SK-N-SH (cell line): ENCODE measurements around the gene DNAJC9. TPM values are rescaled to one million over a fixed set of nuclear protein-coding genes. Genes with fewer than 3 reads are reported as not detected.

ENCODE experiments used
- CTCF ChIA-PET: fragments of 300-600, 350-600 bp; formaldehyde crosslinking; extraction: SDS; loops from one replicate; lab custom pipeline; 2021; lab: Yijun Ruan, JAX
- POLR2A ChIA-PET: fragments of 350-600 bp; sonication (Branson Sonifier 250); formaldehyde crosslinking; extraction: SDS; loops from one replicate; lab custom pipeline; 2020; ENCODE audit warnings: antibody characterized with exemption, inconsistent platforms; lab: Yijun Ruan, JAX
- DNase-seq: peaks from one replicate; pipeline ENCODE4 v3.0.0; 2012
- H2AFZ ChIP-seq: fragments of 200-600 bp; sonication (generic); 2 replicates; pipeline ENCODE4 v1.8.1; 2016; ENCODE audit warnings: antibody characterized with exemption, mild to moderate bottlenecking, low read depth
- H3F3A ChIP-seq: fragments of 200-600 bp; sonication (generic); replicated peaks from 2 replicates; pipeline ENCODE3; 2016; ENCODE audit warnings: antibody characterized with exemption, mild to moderate bottlenecking; ENCODE audit not compliant: insufficient read depth
- H3K27ac ChIP-seq, 2 experiments: fragments of 200-500 bp in 1 of 2; fragments of 200-600 bp in 1 of 2; sonication (Bioruptor generic) in 1 of 2; sonication (generic), shearing (Covaris generic) in 1 of 2; 2 replicates each; pipeline versions ENCODE4 v1.5.1 to v1.6.1; 2014 to 2016; ENCODE audit warnings: low read depth in 2 of 2, inconsistent platforms in 1 of 2, low read length in 1 of 2, mild to moderate bottlenecking in 1 of 2, mixed read lengths in 1 of 2
- H3K27me3 ChIP-seq: fragments of 200-600 bp; sonication (generic), shearing (Covaris generic); 2 replicates; pipeline ENCODE4 v1.6.1; 2016; ENCODE audit warnings: mixed run types; ENCODE audit not compliant: insufficient read depth
- H3K36me3 ChIP-seq, 2 experiments: fragments of 200-500 bp in 1 of 2; fragments of 200-600 bp in 1 of 2; sonication (Bioruptor generic) in 1 of 2; sonication (generic) in 1 of 2; replicated peaks in 1 of 2; 2 replicates each; pipeline versions ENCODE3 to v1.5.1; 2014 to 2016; ENCODE audit warnings: low read length in 1 of 2, mild to moderate bottlenecking in 1 of 2; ENCODE audit not compliant: insufficient read depth in 2 of 2, control insufficient read depth in 1 of 2
- H3K4me1 ChIP-seq, 2 experiments: fragments of 200-500 bp in 1 of 2; fragments of 200-600 bp in 1 of 2; sonication (Bioruptor generic) in 1 of 2; sonication (generic), shearing (Covaris generic) in 1 of 2; 2 replicates each; pipeline versions ENCODE4 v1.5.1 to v1.6.1; 2014 to 2016; ENCODE audit warnings: low read depth in 1 of 2, low read length in 1 of 2, mixed run types in 1 of 2; ENCODE audit not compliant: insufficient read depth in 2 of 2, control insufficient read depth in 1 of 2
- H3K4me2 ChIP-seq: fragments of 200-600 bp; sonication (generic), shearing (Covaris generic); 2 replicates; pipeline ENCODE4 v1.6.1; 2017; ENCODE audit warnings: mixed run types
- H3K4me3 ChIP-seq, 2 experiments: fragments of 200-500 bp in 1 of 2; fragments of 200-600 bp in 1 of 2; sonication (Bioruptor generic) in 1 of 2; sonication (generic), shearing (Covaris generic) in 1 of 2; 2 replicates each; pipeline versions ENCODE4 v1.5.1 to v1.8.1; 2014 to 2016; ENCODE audit warnings: low read depth in 2 of 2, inconsistent platforms in 1 of 2, low read length in 1 of 2, mild to moderate bottlenecking in 1 of 2, mixed read lengths in 1 of 2, moderate library complexity in 1 of 2
- H3K79me2 ChIP-seq: fragments of 200-600 bp; sonication (generic); 2 replicates; pipeline ENCODE4 v1.8.1; 2017; ENCODE audit warnings: mild to moderate bottlenecking; ENCODE audit not compliant: insufficient read depth
- H3K9ac ChIP-seq: fragments of 200-600 bp; sonication (generic); 2 replicates; pipeline ENCODE4 v1.6.1; 2017; ENCODE audit warnings: mixed run types
- H3K9me2 ChIP-seq: fragments of 200-600 bp; sonication (generic); 2 replicates; pipeline ENCODE4 v1.6.1; 2017; ENCODE audit warnings: mixed run types
- H3K9me3 ChIP-seq: fragments of 200-600 bp; sonication (generic); 2 replicates; pipeline ENCODE4 v1.6.1; 2017; ENCODE audit warnings: mixed run types, mild to moderate bottlenecking, moderate library complexity
- H4K20me1 ChIP-seq: fragments of 200-600 bp; sonication (generic); 2 replicates; pipeline ENCODE4 v1.6.1; 2017; ENCODE audit warnings: mild to moderate bottlenecking, mixed run types; ENCODE audit not compliant: insufficient read depth
- FOXJ3 ChIP-seq: sonication (generic); formaldehyde crosslinking; IDR thresholded peaks from 2 replicates; pipeline ENCODE4 v1.5.1; 2020; ENCODE audit warnings: mild to moderate bottlenecking, missing genetic modification reagents
- GABPA ChIP-seq: IDR thresholded peaks from 2 replicates; pipeline ENCODE4 v1.4.0; 2012; ENCODE audit warnings: low read depth, mild to moderate bottlenecking
- GATA2 ChIP-seq: sonication (generic); formaldehyde crosslinking; IDR thresholded peaks from 2 replicates; pipeline ENCODE4 v1.5.0; 2020; ENCODE audit warnings: mild to moderate bottlenecking, missing genetic modification reagents
- MXI1 ChIP-seq: IDR thresholded peaks from 2 replicates; pipeline ENCODE4 v1.6.1; 2012; ENCODE audit warnings: mild to moderate bottlenecking, low read depth, low read length, improper control_type of control experiment
- NFIC ChIP-seq: IDR thresholded peaks from 2 replicates; pipeline ENCODE4 v1.4.0; 2012; ENCODE audit warnings: borderline replicate concordance
- RCOR1 ChIP-seq: fragments of 150-350 bp; IDR thresholded peaks from 2 replicates; pipeline ENCODE4 v1.6.1; 2017; ENCODE audit warnings: antibody characterized with exemption, low read length
- RFX5 ChIP-seq: IDR thresholded peaks from 2 replicates; pipeline ENCODE4 v1.6.1; 2012; ENCODE audit warnings: mild to moderate bottlenecking, improper control_type of control experiment, low read length
- TCF12 ChIP-seq: IDR thresholded peaks from 2 replicates; pipeline ENCODE4 v1.4.0; 2012
- YY1 ChIP-seq: IDR thresholded peaks from 2 replicates; pipeline ENCODE4 v1.4.0; 2012; ENCODE audit warnings: low read depth, mild to moderate bottlenecking
- WGBS: methylation state at CpG from one replicate; pipeline ENCODE4 v1.1.6; 2017; ENCODE audit warnings: low lambda C conversion rate; 5-methylcytosine and 5-hydroxymethylcytosine counted together
- polyA plus RNA-seq, 3 experiments: library from polyadenylated mRNA; depleted of rRNA; stranded (reverse); fragments of >200 nt; gene quantifications; 2 replicates each; pipeline ENCODE4 v1.2.3, GENCODE V29; 2012
- small RNA-seq, 7 experiments: library from RNA; depleted of rRNA; stranded (forward); fragments of <200 nt; gene quantifications; one replicate each; pipeline ENCODE3, GENCODE V24; 2012
- TF ChIP-seq, protein P1 (sequence below): IDR thresholded peaks from 2 replicates; pipeline ENCODE4; 2012
- TF ChIP-seq, protein P2 (sequence below): fragments of 150-350 bp; IDR thresholded peaks from 2 replicates; pipeline ENCODE4 v1.6.1; 2016; ENCODE audit warnings: mild to moderate bottlenecking, low read depth, low read length

The DNAJC9 gene
- polyA plus RNA-seq, 1 of the 3 experiments (the other 2 are of a cell fraction) = 23.9 TPM

DNA sequence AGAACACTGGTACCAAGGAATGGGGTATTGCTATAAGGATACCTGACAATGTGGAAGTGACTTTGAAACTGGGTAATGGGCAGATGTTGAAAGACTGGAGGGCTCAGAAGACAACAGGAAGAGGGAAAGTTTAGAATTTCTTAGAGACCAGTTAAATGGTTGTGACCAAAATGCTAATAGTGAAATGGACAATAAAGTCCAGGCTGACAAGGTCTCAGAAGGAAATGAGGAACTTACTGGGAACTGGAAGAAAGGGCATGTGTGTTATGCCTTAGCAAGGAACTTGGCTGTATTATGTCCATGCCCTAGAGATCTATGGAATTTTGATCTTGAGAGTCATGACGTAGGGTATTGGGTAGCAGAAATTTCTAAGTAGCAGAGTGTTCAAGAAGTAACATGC, 41.2 kb downstream of the DNAJC9 start:
- CTCF ChIA-PET = no interaction called here
- Histone ChIP-seq H3K27ac (no peak overlapping the region), H4K20me1 (no peaks in the 10 kb centered on the region), H3K9ac (no peak overlapping the region), H3K4me1 (no peaks in the 10 kb centered on the region), H3K4me2 (no peak overlapping the region), H3F3A (no peaks in the 10 kb centered on the region), H3K9me3 (no peaks in the 10 kb centered on the region), H2AFZ (no peak overlapping the region), H3K9me2 (no peaks in the 10 kb centered on the region), H3K4me3 (no peak overlapping the region), H3K27me3 (no peaks in the 10 kb centered on the region), H3K36me3 (peaks cover 5 to 19% of the 10 kb centered on the region in 2 experiments), H3K79me2 (no peaks in the 10 kb centered on the region)
- WGBS = 91% methylated on average over 1 of the region's 1 CpG
- TF ChIP-seq TCF12 = no peak
- TF ChIP-seq NFIC = no peak
- no peak for TF ChIP-seq MXI1
- no peak for TF ChIP-seq GATA2 (CRISPR knock-in tag)
- no peak for TF ChIP-seq RCOR1
- no peak for TF ChIP-seq RFX5
- TF ChIP-seq, protein P1, sequence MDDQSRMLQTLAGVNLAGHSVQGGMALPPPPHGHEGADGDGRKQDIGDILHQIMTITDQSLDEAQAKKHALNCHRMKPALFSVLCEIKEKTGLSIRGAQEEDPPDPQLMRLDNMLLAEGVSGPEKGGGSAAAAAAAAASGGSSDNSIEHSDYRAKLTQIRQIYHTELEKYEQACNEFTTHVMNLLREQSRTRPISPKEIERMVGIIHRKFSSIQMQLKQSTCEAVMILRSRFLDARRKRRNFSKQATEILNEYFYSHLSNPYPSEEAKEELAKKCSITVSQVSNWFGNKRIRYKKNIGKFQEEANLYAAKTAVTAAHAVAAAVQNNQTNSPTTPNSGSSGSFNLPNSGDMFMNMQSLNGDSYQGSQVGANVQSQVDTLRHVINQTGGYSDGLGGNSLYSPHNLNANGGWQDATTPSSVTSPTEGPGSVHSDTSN = no peak
- TF ChIP-seq FOXJ3 (CRISPR knock-in tag) = no peak
- TF ChIP-seq, protein P2, sequence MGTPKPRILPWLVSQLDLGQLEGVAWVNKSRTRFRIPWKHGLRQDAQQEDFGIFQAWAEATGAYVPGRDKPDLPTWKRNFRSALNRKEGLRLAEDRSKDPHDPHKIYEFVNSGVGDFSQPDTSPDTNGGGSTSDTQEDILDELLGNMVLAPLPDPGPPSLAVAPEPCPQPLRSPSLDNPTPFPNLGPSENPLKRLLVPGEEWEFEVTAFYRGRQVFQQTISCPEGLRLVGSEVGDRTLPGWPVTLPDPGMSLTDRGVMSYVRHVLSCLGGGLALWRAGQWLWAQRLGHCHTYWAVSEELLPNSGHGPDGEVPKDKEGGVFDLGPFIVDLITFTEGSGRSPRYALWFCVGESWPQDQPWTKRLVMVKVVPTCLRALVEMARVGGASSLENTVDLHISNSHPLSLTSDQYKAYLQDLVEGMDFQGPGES = no peak
- no peak for TF ChIP-seq YY1
- DNase-seq = no peak
- POLR2A ChIA-PET = no interaction called here

DNA sequence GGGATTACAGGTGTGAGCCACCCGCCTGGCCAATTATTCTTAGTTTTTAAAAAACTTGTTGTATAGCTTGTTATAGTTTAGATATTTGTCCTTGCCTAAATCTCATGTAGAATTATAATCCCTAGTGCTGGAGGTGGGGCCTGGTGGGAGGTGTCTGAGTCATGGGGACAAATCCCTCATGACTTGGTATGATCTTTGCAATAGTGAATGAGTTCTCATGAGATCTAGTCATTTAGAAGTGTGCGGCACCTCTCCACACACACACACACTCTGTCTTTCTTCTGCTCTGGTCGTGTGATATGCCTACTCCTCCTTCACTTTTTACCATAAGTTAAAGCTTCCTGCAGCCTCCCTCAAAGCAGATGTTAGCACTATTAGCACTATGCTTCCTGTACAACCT, 42.0 kb downstream of the DNAJC9 start:
- H3K4me2 ChIP-seq = no peak overlapping the region
- no peak overlapping the region for H3K4me3 ChIP-seq
- H3K27ac ChIP-seq = no peak overlapping the region
- no peaks in the 10 kb centered on the region for H3K79me2 ChIP-seq
- no peak overlapping the region for H3K9ac ChIP-seq
- no peaks in the 10 kb centered on the region for H3K4me1 ChIP-seq
- H3K9me3 ChIP-seq = no peaks in the 10 kb centered on the region
- H3F3A ChIP-seq = no peaks in the 10 kb centered on the region
- WGBS = 89% methylated on average over 3 of the region's 3 CpGs
- H4K20me1 ChIP-seq = no peaks in the 10 kb centered on the region
- no peaks in the 10 kb centered on the region for H3K27me3 ChIP-seq
- H3K9me2 ChIP-seq = no peaks in the 10 kb centered on the region
- no peak for DNase-seq
- no peak overlapping the region for H2AFZ ChIP-seq
- ChIA-PET CTCF (interaction anchor here (1.2 kb wide), 1 partner anchor 14 kb away, joined by 4 read pairs; no protein-coding TSS in a partner anchor), POLR2A (no interaction called here)
- peaks cover 7 to 13% of the 10 kb centered on the region in 2 experiments for H3K36me3 ChIP-seq
- no peak for TF ChIP-seq YY1
- no peak for TF ChIP-seq GABPA

Small RNA genes lying within 50 kb of the gene (small RNA-seq; reads per million reads assigned to genes)
- gene RF00019 = 0 reads per million in 7 experiments
- gene RNU6-833P = 0 reads per million in 7 experiments

Other genes with a start within 250 kb of the DNAJC9 start
- gene P4HA1, start 150.4 kb downstream of the DNAJC9 start, polyA plus RNA-seq (2012; rRNA removed) = 34.8 and 52.0 TPM in 2 replicates
- gene NUDT13, start 136.8 kb downstream of the DNAJC9 start, polyA plus RNA-seq (2012; rRNA removed) = 3.4 and 6.0 TPM in 2 replicates
- gene ECD, start 79.2 kb downstream of the DNAJC9 start, polyA plus RNA-seq (2012; rRNA removed) = 21.4 and 30.9 TPM in 2 replicates
- 28.2 and 37.5 TPM in 2 replicates for gene FAM149B1, start 79.1 kb downstream of the DNAJC9 start, polyA plus RNA-seq (2012; rRNA removed)
- 75.5 and 78.0 TPM in 2 replicates for gene MRPS16, start 5.4 kb upstream of the DNAJC9 start, polyA plus RNA-seq (2012; rRNA removed)
- 0.74 and 1.9 TPM in 2 replicates for gene CFAP70, start 111.6 kb upstream of the DNAJC9 start, polyA plus RNA-seq (2012; rRNA removed)
- gene ANXA7, start 166.8 kb upstream of the DNAJC9 start, polyA plus RNA-seq (2012; rRNA removed) = 65.7 and 88.1 TPM in 2 replicates
- 0.95 and 1.8 TPM in 2 replicates for gene MSS51, start 186.3 kb upstream of the DNAJC9 start, polyA plus RNA-seq (2012; rRNA removed)
- gene PPP3CB, start 248.8 kb upstream of the DNAJC9 start, polyA plus RNA-seq (2012; rRNA removed) = 14.5 and 18.4 TPM in 2 replicates